DND-41 (cell line): ENCODE results near the gene MCOLN1.

ENCODE experiments used
- CTCF ChIP-seq: IDR thresholded peaks from 2 replicates; pipeline ENCODE4 v1.5.1; 2012; ENCODE audit warnings: borderline replicate concordance, low read length, moderate library complexity, mild to moderate bottlenecking; ENCODE audit not compliant: poor library complexity, severe bottlenecking; ENCODE audit errors: extremely low read depth
- EZH2 ChIP-seq: IDR thresholded peaks from 3 replicates; pipeline ENCODE4 v1.6.1; 2012; ENCODE audit warnings: borderline replicate concordance, low read depth, mild to moderate bottlenecking, moderate library complexity, low read length, inconsistent platforms; ENCODE audit not compliant: severe bottlenecking

- TF ChIP-seq CTCF: no peak
- TF ChIP-seq EZH2: no peak
Observed at GRCh38 chr19:7524523-7524922, 2.1 kb downstream of the MCOLN1 start.
